Lung (tissue), 12 donors: ENCODE results near the gene RFX3. TPM values are rescaled to one million over a fixed set of nuclear protein-coding genes. Genes with fewer than 3 reads are reported as not detected.

Experiments
- ATAC-seq: fragments of 200-7000 bp; cut with Tn5 transposase; one replicate; pipeline ENCODE4 v1.9.1; 2020; ENCODE audit warnings: moderate number of reproducible peaks; ENCODE audit not compliant: insufficient read depth, low FRiP score
- DNase-seq, 3 donors: peaks; one replicate each; pipeline ENCODE4 v3.0.0-alpha.2; 2013 to 2017
- H3K27ac ChIP-seq, 2 donors: one replicate each; pipeline ENCODE4 v1.5.1; 2013; ENCODE audit warnings: mild to moderate bottlenecking in 2 of 2, moderate library complexity in 2 of 2, control low read depth in 1 of 2, inconsistent platforms in 1 of 2, low read depth in 1 of 2, low read length in 1 of 2
- H3K27me3 ChIP-seq, 3 donors: one replicate each; pipeline ENCODE4 v1.5.1; 2013; ENCODE audit warnings: low read length in 2 of 3; ENCODE audit not compliant: control insufficient read depth in 3 of 3, insufficient read depth in 3 of 3
- H3K36me3 ChIP-seq, 4 donors: one replicate each; pipeline ENCODE4 v1.5.1; 2013; ENCODE audit warnings: low read length in 4 of 4, mild to moderate bottlenecking in 1 of 4, moderate library complexity in 1 of 4; ENCODE audit not compliant: control insufficient read depth in 4 of 4, insufficient read depth in 4 of 4
- H3K4me1 ChIP-seq, 5 donors: one replicate each; pipeline ENCODE4 v1.5.1; 2013; ENCODE audit warnings: low read length in 5 of 5, mild to moderate bottlenecking in 2 of 5, moderate library complexity in 1 of 5; ENCODE audit not compliant: control insufficient read depth in 5 of 5, insufficient read depth in 5 of 5
- H3K4me3 ChIP-seq: one replicate; pipeline ENCODE4 v1.5.1; 2013; ENCODE audit warnings: mild to moderate bottlenecking, control low read depth, moderate library complexity
- H3K9ac ChIP-seq, 2 donors: one replicate each; pipeline ENCODE4 v1.5.1; 2013; ENCODE audit warnings: low read length in 2 of 2, control low read depth in 1 of 2; ENCODE audit not compliant: insufficient read depth in 1 of 2
- H3K9me3 ChIP-seq, 4 donors: one replicate each; pipeline ENCODE4 v1.5.1; 2013; ENCODE audit warnings: low read length in 3 of 4, mild to moderate bottlenecking in 1 of 4, moderate library complexity in 1 of 4; ENCODE audit not compliant: control insufficient read depth in 4 of 4, insufficient read depth in 3 of 4
- WGBS, 2 donors: extraction: QIAGEN DNeasy Blood & Tissue Kit; methylation state at CpG; one replicate each; pipeline ENCODE4 v1.1.7; 2013; 5-methylcytosine and 5-hydroxymethylcytosine counted together
- polyA plus RNA-seq, 2 donors: library from polyadenylated mRNA; stranded (reverse); fragments of 200-250 nt; gene quantifications; one replicate each; pipeline ENCODE4 v1.2.1, GENCODE V29; 2013
- total RNA-seq, 2 donors: library from RNA; depleted of rRNA in 1 of 2; stranded (reverse); fragments of >200 nt in 1 of 2; gene quantifications; one replicate each; pipeline ENCODE4 v1.2.1, GENCODE V29; 2014 to 2021
- TF ChIP-seq, protein P1 (sequence below): IDR thresholded peaks from 2 replicates; pipeline ENCODE4 v1.5.1; 2012; ENCODE audit warnings: mild to moderate bottlenecking; ENCODE audit errors: control extremely low read depth, extremely low read depth
- donor health status: control.
- donor health status: control.
- donor health status: Bipolar disorder and iron deficiency.
- donor health status: healthy.
- donor health status: DM: yes; HTN: yes; CAD: no.

Gene RFX3
- total and polyA plus RNA-seq, 4 donors = 3.3 to 45.8 (median 14.0) TPM

DNA sequence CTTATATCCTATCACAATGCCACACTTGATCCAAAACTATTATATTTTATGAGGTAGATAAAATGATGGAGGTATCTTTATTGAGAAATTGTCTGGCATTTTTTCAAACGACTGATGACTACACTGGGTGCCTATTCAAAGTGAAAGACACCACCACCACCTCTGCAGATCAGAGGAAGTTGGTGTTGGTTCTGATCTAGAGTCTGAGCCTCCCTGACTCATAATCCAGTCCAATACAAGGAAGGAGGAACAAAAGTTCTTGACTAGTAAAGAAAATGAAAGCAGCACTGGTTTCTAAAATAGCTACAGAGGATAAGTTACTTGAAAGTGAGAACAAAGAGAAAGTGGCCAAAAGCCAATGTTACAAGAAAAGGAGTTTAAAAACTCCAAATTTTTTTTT, 139.9 kb downstream of the RFX3 start:
- H3K27ac ChIP-seq = no peak overlapping the region
- ATAC-seq (no peak), DNase-seq (no peak)
- WGBS, 2 donors = 68 to 88% methylated on average over 1 of the region's 1 CpG
- H3K27me3 ChIP-seq = no peaks in the 10 kb centered on the region
- H3K36me3 ChIP-seq = peaks cover 0 to 6% (median 1%) of the 10 kb centered on the region in 4 donors
- no peaks in the 10 kb centered on the region for H3K4me1 ChIP-seq
- H3K9me3 ChIP-seq = no peaks in the 10 kb centered on the region
- H3K4me3 ChIP-seq = no peak overlapping the region
- H3K9ac ChIP-seq = no peak overlapping the region
- TF ChIP-seq, protein P1, sequence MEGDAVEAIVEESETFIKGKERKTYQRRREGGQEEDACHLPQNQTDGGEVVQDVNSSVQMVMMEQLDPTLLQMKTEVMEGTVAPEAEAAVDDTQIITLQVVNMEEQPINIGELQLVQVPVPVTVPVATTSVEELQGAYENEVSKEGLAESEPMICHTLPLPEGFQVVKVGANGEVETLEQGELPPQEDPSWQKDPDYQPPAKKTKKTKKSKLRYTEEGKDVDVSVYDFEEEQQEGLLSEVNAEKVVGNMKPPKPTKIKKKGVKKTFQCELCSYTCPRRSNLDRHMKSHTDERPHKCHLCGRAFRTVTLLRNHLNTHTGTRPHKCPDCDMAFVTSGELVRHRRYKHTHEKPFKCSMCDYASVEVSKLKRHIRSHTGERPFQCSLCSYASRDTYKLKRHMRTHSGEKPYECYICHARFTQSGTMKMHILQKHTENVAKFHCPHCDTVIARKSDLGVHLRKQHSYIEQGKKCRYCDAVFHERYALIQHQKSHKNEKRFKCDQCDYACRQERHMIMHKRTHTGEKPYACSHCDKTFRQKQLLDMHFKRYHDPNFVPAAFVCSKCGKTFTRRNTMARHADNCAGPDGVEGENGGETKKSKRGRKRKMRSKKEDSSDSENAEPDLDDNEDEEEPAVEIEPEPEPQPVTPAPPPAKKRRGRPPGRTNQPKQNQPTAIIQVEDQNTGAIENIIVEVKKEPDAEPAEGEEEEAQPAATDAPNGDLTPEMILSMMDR = no peak

DNA sequence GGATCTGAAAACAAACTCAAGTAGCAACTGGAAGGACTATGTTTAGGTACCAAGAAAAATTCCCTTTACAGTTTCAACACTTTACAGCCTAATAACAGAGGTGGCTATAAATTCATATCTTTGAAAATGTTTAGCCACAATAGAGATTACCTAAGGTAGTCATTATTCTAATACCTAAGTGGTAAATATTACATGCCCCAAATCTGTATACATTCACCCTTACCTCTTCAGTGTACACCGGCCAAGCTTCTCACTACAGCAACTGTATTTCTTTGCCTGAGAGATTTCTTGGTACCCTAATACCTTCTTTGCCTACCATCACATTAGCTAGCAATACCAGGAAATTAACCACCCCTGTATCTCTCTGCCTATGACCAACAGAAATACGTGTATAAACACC, 154.0 kb downstream of the RFX3 start:
- Histone ChIP-seq H3K36me3 (no peaks in the 10 kb centered on the region), H3K9ac (no peak overlapping the region), H3K9me3 (no peaks in the 10 kb centered on the region), H3K4me3 (no peak overlapping the region), H3K27ac (no peak overlapping the region), H3K27me3 (no peaks in the 10 kb centered on the region), H3K4me1 (peaks cover 0 to 2% (median 0%) of the 10 kb centered on the region in 5 donors)
- TF ChIP-seq, protein P1 = no peak
- ATAC-seq = no peak
- WGBS, 2 donors = 90 to 95% methylated on average over 2 of the region's 2 CpGs
- DNase-seq = no peak

DNA sequence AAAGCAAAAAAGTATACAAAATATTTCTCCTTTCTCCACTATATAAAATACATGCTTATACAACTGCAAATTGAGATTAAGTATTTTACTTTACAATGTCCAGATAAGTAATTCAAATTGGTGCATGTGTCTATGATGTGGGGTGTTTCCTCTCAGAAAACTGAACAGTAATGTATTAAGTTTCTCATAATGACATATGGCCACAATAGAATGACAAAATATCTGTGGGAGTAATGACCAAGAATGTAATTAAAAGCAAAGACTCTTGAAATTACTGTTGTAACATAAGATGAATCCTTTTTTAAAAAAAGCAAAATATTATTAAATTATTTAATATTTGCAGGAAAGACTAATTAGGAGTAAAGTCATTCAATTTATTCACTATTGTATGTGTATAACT, 155.1 kb downstream of the RFX3 start:
- Histone ChIP-seq H3K27me3 (no peaks in the 10 kb centered on the region), H3K27ac (no peak overlapping the region), H3K9ac (no peak overlapping the region), H3K4me1 (peaks cover 0 to 2% (median 0%) of the 10 kb centered on the region in 5 donors), H3K9me3 (no peaks in the 10 kb centered on the region), H3K36me3 (no peaks in the 10 kb centered on the region), H3K4me3 (no peak overlapping the region)
- no peak for DNase-seq
- TF ChIP-seq, protein P1 = no peak
- ATAC-seq = no peak

DNA sequence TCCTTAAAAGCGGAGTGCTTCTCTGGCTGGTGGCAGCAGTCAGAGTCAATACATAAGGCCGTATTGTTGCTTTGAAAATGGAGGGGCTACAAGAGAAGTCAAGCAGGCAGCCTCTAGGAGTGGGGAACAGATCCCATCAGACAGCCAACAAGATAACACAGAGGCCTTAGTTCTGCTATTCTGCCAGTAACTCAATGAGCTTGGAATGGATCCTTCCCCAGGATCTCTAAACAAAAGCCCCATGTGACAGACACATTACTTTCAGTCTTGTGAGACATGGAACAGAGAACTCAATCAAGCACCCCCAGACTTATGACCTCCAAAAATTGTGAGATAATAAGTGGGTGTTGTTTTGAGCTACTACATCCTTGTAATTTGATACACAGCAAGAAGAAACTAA, 158.6 kb downstream of the RFX3 start:
- TF ChIP-seq, protein P1 = no peak
- no peak overlapping the region for H3K27ac ChIP-seq
- peaks cover 0 to 2% (median 0%) of the 10 kb centered on the region in 4 donors for H3K36me3 ChIP-seq
- no peak overlapping the region for H3K4me3 ChIP-seq
- ATAC-seq = no peak
- DNase-seq = no peak
- no peaks in the 10 kb centered on the region for H3K9me3 ChIP-seq
- H3K9ac ChIP-seq = no peak overlapping the region
- H3K4me1 ChIP-seq = peaks cover 0 to 2% (median 0%) of the 10 kb centered on the region in 5 donors
- WGBS, 2 donors = 95 to 96% methylated on average over 2 of the region's 2 CpGs
- H3K27me3 ChIP-seq = no peaks in the 10 kb centered on the region
